BLaER1 treated with 17β-estradiol and CSF1 and Interleukin-3, amounts not matched to agents 10 nM and 100 nM (cell line): Measurements from ENCODE around the gene C3.

Source experiments
- H3K27ac ChIP-seq, 11 experiments: shearing (Covaris generic); formaldehyde crosslinking; 2 replicates each; pipeline ENCODE4 v1.8.1; 2022
- H3K27me3 ChIP-seq, 11 experiments: shearing (Covaris generic); formaldehyde crosslinking; 2 replicates each; pipeline ENCODE4 v1.8.1; 2022
- H3K36me3 ChIP-seq, 11 experiments: shearing (Covaris generic); formaldehyde crosslinking; 2 replicates each; pipeline ENCODE4 v1.8.1; 2022
- H3K4me1 ChIP-seq, 10 experiments: shearing (Covaris generic); formaldehyde crosslinking; 2 replicates each; pipeline ENCODE4 v1.8.1; 2022
- H3K4me2 ChIP-seq, 11 experiments: shearing (Covaris generic); formaldehyde crosslinking; 2 replicates each; pipeline ENCODE4 v1.8.1; 2022
- H3K4me3 ChIP-seq, 10 experiments: shearing (Covaris generic); formaldehyde crosslinking; 2 replicates each; pipeline ENCODE4 v1.8.1; 2022
- H3K9ac ChIP-seq, 11 experiments: shearing (Covaris generic); formaldehyde crosslinking; 2 replicates each; pipeline ENCODE4 v1.8.1; 2022
- H3K9me3 ChIP-seq, 11 experiments: shearing (Covaris generic); formaldehyde crosslinking; replicated peaks in 1 of 11; 2 replicates each; pipeline ENCODE4 v1.8.1; 2022
- H4K20me1 ChIP-seq, 11 experiments: shearing (Covaris generic); formaldehyde crosslinking; 2 replicates each; pipeline ENCODE4 v1.8.1; 2022
- Cebpa-rat ChIP-seq, 11 experiments: shearing (Covaris generic); IDR thresholded peaks; 2 replicates each; pipeline ENCODE4 v1.8.1; 2022

Gene C3

DNA sequence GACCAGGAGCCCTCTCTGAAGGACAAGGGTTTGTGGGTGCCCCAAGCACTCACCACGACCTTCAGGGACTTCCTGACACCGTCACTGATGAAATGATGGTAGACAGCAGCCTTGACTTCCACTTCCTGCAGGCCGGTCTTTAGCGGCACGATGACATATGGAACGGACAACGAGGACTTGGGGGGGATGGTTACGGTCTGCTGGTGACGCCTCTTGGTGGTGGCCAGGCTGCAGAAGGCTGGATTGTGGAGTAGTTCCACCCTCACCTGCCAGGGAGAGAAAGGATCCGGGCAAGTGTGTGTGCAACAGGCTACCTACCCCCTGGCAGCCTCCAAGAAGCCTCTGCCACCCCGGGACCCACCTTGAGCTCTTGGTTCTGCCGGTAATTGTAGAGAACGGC is 23.2 kb downstream of the C3 start:
- no peak for TF ChIP-seq Cebpa-rat (IDR thresholded peaks at IDR 0.05)
- H3K4me2 ChIP-seq: no peak overlapping the region
- H3K27me3 ChIP-seq: no peaks in the 10 kb centered on the region
- peaks cover 0 to 27% (median 0%) of the 10 kb centered on the region in 11 experiments; a peak in 1 of 22 replicates for H4K20me1 ChIP-seq
- H3K9ac ChIP-seq: no peak overlapping the region
- H3K4me3 ChIP-seq: no peak overlapping the region
- H3K36me3 ChIP-seq: peaks cover 0 to 83% (median 18%) of the 10 kb centered on the region in 11 experiments; a peak in 14 of 22 replicates
- H3K4me1 ChIP-seq: no peaks in the 10 kb centered on the region
- H3K9me3 ChIP-seq: peaks cover 0 to 21% (median 5%) of the 10 kb centered on the region in 11 experiments; a peak in 7 of 22 replicates
- H3K27ac ChIP-seq: no peak overlapping the region

DNA sequence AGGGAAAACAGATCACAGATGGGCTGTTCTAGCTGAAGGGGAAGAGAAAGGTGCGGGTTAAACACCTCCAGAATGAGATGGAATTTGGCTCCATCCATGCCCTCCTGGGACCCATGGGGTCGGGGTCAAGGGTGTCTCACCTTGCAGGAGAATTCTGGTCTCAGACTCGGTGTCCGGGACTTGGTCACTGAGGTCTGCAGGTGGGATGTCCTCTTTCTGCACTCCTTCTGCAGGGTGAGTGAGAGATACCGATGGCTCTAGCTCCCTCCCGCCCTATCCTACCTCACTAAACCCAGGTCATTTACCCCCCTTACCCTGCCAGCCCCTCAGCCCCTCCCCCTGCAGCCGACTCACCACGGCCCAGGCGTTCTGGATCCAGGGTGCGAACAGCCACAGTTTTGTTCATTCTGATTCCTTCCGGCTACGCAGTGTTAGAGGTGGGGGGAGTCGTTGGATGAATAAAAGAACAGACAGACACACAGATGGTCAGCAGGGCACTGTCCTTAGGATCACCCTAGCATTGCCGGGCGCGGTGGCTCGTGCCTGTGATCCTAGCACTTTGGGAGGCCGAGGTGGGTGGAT is 24.1 kb downstream of the C3 start:
- Histone ChIP-seq H3K4me2 (no peak overlapping the region), H4K20me1 (0 out of 22 replicates have a peak, but pooled peaks cover 0 to 22% (median 0%) of the 10 kb centered on the region in 11 experiments), H3K9ac (no peak overlapping the region)

DNA sequence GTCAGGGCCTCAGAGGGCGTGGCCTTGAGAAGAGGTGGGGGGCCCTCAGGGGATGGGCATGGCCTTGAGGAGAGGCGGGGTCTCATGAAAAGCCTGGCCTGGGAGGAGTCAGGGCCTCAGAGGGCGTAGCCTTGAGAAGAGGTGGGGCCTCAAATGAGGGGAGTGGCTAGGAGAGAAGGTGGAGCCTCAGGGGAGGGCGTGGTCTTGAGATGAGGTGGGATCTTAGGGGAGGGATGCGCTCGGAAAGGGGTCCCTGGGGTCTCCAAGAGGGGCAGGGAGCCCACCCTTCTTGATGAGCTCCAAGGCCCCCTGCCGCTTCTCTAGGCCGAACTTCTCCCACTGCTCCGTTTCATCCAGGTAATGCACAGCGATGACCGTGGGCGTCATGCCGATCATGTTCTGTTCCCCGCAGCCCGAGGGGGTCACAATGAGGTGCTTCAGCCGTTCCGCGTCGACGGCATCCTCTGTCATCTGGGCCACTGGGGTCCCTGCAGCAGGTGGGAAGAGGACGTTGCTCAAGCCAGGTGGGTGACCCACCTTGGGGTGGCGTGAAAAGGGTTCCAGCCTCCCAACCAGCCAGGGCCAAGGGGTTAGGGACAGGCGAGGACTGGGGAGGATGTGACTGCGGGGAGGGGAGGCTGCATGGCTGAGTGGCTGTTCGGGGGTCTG is 26.2 kb downstream of the C3 start:
- no peak overlapping the region for H3K27ac ChIP-seq
- peaks cover 0 to 17% (median 0%) of the 10 kb centered on the region in 11 experiments; a peak in 1 of 22 replicates for H4K20me1 ChIP-seq
- no peaks in the 10 kb centered on the region for H3K27me3 ChIP-seq
- H3K36me3 ChIP-seq: peaks cover 0 to 94% (median 19%) of the 10 kb centered on the region in 11 experiments; a peak in 14 of 22 replicates
- no peak for TF ChIP-seq Cebpa-rat (IDR thresholded peaks at IDR 0.05)
- H3K4me2 ChIP-seq: no peak overlapping the region
- peaks cover 0 to 25% (median 5%) of the 10 kb centered on the region in 11 experiments; a peak in 6 of 22 replicates for H3K9me3 ChIP-seq
- H3K9ac ChIP-seq: no peak overlapping the region
- no peak overlapping the region for H3K4me3 ChIP-seq
- H3K4me1 ChIP-seq: no peaks in the 10 kb centered on the region

More for the DNA sequence above, 24.1 kb downstream of the C3 start:
- no peak for TF ChIP-seq Cebpa-rat (IDR thresholded peaks at IDR 0.05)
- Histone ChIP-seq H3K4me1 (no peaks in the 10 kb centered on the region), H3K27me3 (no peaks in the 10 kb centered on the region), H3K36me3 (peaks cover 0 to 82% (median 16%) of the 10 kb centered on the region in 11 experiments; a peak in 14 of 22 replicates), H3K9me3 (peaks cover 0 to 21% (median 5%) of the 10 kb centered on the region in 11 experiments; a peak in 7 of 22 replicates), H3K27ac (no peak overlapping the region), H3K4me3 (no peak overlapping the region)

DNA sequence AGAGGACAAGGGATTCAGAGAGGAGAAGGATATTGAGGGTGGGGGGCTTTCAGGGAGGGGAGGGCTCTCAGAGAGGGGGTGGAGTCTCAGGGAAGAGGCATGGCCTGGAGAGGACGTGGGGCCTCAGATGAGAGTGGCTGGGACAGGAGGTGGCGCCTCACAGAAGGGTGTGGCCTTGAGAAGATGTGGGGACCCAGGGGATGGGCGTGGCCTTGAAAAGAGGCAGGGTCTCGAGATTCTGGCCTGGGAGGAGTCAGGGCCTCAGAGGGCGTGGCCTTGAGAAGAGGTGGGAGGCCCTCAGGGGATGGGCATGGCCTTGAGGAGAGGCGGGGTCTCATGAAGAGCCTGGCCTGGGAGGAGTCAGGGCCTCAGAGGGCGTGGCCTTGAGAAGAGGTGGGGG is 26.8 kb downstream of the C3 start:
- TF ChIP-seq Cebpa-rat (IDR thresholded peaks at IDR 0.05): no peak
- Histone ChIP-seq H3K4me1 (no peaks in the 10 kb centered on the region), H3K27me3 (no peaks in the 10 kb centered on the region), H3K4me2 (no peak overlapping the region), H3K9me3 (peaks cover 2 to 29% (median 5%) of the 10 kb centered on the region in 11 experiments; a peak in 14 of 22 replicates), H3K36me3 (peaks cover 0 to 93% (median 23%) of the 10 kb centered on the region in 11 experiments; a peak in 14 of 22 replicates), H3K4me3 (no peak overlapping the region), H3K9ac (no peak overlapping the region), H3K27ac (no peak overlapping the region), H4K20me1 (peaks cover 0 to 17% (median 0%) of the 10 kb centered on the region in 11 experiments; a peak in 1 of 22 replicates)

DNA sequence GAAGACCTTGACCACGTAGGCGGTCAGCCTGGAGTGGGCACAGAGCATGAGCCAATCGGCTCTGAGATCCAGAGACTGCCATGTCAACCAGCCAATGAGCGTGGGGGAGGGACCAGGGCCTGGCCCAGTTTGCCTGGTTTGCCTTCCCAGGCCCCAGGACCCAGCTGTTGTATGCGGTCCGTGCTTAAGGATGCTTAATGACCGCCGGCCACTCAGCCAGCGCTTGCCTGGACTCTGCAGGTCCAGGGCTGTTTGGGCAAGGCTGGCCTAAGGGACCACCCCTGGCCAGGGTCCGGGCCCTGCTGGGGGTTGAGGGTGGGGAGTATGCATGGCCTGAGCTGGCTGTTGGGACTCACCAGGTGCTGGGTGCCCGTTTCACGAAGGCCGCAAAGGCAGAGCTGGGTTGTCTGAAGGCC is 27.4 kb downstream of the C3 start:
- H3K4me3 ChIP-seq: no peak overlapping the region
- no peak overlapping the region for H3K27ac ChIP-seq
- H4K20me1 ChIP-seq: peaks cover 0 to 17% (median 0%) of the 10 kb centered on the region in 11 experiments; a peak in 1 of 22 replicates
- no peak for TF ChIP-seq Cebpa-rat (IDR thresholded peaks at IDR 0.05)
- H3K9ac ChIP-seq: no peak overlapping the region
- H3K27me3 ChIP-seq: no peaks in the 10 kb centered on the region
- H3K36me3 ChIP-seq: peaks cover 0 to 93% (median 25%) of the 10 kb centered on the region in 11 experiments; a peak in 14 of 22 replicates
- no peak overlapping the region for H3K4me2 ChIP-seq
- no peaks in the 10 kb centered on the region for H3K4me1 ChIP-seq
- peaks cover 4 to 32% (median 6%) of the 10 kb centered on the region in 11 experiments; a peak in 14 of 22 replicates for H3K9me3 ChIP-seq

DNA sequence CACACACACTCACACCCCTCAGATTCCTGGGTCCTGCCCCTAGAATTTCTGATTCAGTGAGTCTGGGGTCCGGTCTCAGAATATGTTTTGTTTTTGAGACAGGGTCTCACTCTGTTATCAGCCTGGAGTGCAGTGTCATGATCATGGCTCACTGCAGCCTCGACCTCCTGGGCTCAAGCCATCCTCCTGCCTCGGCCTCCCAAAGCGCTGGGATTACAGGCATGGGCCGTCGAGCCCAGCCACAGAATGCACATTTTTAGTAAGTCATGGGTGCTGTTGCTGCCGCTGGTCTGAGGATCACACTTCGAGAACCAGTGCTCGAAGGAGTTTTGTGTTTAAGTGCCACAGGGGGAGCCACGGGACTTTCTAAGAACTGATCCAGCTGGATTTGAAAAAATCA is 28.4 kb downstream of the C3 start:
- Histone ChIP-seq H3K4me3 (no peak overlapping the region), H3K27me3 (no peaks in the 10 kb centered on the region), H4K20me1 (peaks cover 0 to 12% (median 0%) of the 10 kb centered on the region in 11 experiments; a peak in 1 of 22 replicates), H3K9ac (no peak overlapping the region), H3K4me1 (no peaks in the 10 kb centered on the region), H3K4me2 (no peak overlapping the region), H3K27ac (no peak overlapping the region), H3K9me3 (peaks cover 4 to 32% (median 6%) of the 10 kb centered on the region in 11 experiments; a peak in 14 of 22 replicates), H3K36me3 (peaks cover 0 to 93% (median 25%) of the 10 kb centered on the region in 11 experiments; a peak in 14 of 22 replicates)
- TF ChIP-seq Cebpa-rat (IDR thresholded peaks at IDR 0.05): no peak

DNA sequence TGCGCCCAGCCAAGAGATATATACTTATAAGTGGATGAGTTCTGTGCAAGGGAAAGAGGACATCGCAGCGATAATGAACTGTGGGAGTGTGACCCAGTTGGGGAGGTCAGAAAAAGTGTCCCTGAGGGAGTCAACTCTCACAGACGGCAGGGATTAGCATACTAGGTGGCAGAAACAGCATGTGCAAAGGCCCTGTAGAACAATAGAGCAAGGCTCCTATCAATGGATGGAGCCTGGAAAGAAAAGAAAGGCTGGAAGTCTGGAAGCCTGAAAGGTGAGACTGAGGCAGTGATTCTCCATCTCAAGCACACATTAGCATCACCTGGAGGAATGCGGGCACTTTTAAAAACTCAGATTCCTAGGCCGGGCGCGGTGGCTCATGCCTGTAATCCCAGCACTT is 29.1 kb downstream of the C3 start:
- H3K9ac ChIP-seq: no peak overlapping the region

DNA sequence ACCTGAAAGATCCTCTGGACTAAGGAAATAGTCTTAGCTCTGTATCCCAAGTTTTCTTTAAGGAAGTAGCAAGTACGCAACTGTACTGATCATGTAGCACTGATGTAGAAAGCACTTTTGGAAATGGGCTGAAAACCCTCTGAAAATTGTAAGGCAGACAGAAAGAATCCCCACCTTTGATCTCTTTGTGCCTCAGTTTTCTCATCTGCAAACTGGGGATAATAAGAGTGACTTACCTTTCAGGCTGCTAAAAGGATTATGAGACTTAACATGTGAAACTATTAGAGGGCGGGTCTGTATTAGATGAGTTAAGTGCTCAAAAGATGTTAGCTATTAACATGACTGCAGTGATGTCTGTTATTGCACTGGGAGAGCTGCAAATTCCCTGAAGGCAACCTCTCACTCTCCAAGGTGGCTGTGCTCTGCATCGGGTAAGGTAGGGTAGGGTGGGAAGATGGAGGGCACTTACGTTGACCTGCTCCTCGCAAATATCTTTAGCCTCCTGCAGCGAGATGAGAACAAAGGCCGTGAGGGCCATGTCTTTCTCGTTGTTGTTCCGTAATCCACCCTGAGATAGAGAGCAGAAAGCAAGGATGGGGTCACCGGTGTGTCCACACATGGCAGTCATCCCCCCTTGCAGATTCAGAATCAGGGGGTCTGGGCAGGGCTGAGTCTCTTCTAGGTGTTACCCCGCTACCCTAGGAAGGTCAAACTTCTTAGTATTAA is 30.1 kb downstream of the C3 start:
- no peaks in the 10 kb centered on the region for H3K27me3 ChIP-seq
- H4K20me1 ChIP-seq: peaks cover 0 to 18% (median 0%) of the 10 kb centered on the region in 11 experiments; a peak in 1 of 22 replicates
- peaks cover 0 to 98% (median 25%) of the 10 kb centered on the region in 11 experiments; a peak in 14 of 22 replicates for H3K36me3 ChIP-seq
- no peak overlapping the region for H3K4me3 ChIP-seq
- peaks cover 4 to 32% (median 6%) of the 10 kb centered on the region in 11 experiments; a peak in 14 of 22 replicates for H3K9me3 ChIP-seq
- H3K9ac ChIP-seq: no peak overlapping the region
- no peak overlapping the region for H3K4me2 ChIP-seq
- peaks cover 0 to 3% (median 0%) of the 10 kb centered on the region in 10 experiments; a peak in 1 of 20 replicates for H3K4me1 ChIP-seq
- no peak for TF ChIP-seq Cebpa-rat (IDR thresholded peaks at IDR 0.05)
- no peak overlapping the region for H3K27ac ChIP-seq

More for the DNA sequence above, 29.1 kb downstream of the C3 start:
- TF ChIP-seq Cebpa-rat (IDR thresholded peaks at IDR 0.05): no peak
- H3K4me1 ChIP-seq: 0 out of 20 replicates have a peak, but pooled peaks cover 0 to 2% (median 0%) of the 10 kb centered on the region in 10 experiments
- no peaks in the 10 kb centered on the region for H3K27me3 ChIP-seq
- peaks cover 0 to 12% (median 0%) of the 10 kb centered on the region in 11 experiments; a peak in 1 of 22 replicates for H4K20me1 ChIP-seq
- no peak overlapping the region for H3K4me2 ChIP-seq
- H3K36me3 ChIP-seq: peaks cover 0 to 95% (median 25%) of the 10 kb centered on the region in 11 experiments; a peak in 14 of 22 replicates
- no peak overlapping the region for H3K27ac ChIP-seq
- H3K9me3 ChIP-seq: peaks cover 4 to 32% (median 6%) of the 10 kb centered on the region in 11 experiments; a peak in 14 of 22 replicates
- no peak overlapping the region for H3K4me3 ChIP-seq
